HEK293 (cell line): ENCODE data around the gene C19orf25.

Experiments
- KLF1 ChIP-seq: fragments of 450-650 bp; formaldehyde crosslinking; IDR thresholded peaks from 2 replicates; pipeline ENCODE4 v1.5.1; 2016; ENCODE audit warnings: missing biosample characterization, missing genetic modification characterization
- MEIS1 ChIP-seq: sonication (generic); formaldehyde crosslinking; IDR thresholded peaks from 2 replicates; pipeline ENCODE4 v1.8.1; 2022; ENCODE audit warnings: missing genetic modification reagents, mild to moderate bottlenecking, borderline replicate concordance
- PRDM1 ChIP-seq: fragments of 450-650 bp; formaldehyde crosslinking; IDR thresholded peaks from 2 replicates; pipeline ENCODE4; 2016; ENCODE audit warnings: missing biosample characterization, missing genetic modification characterization
- TCF7L2 ChIP-seq: IDR thresholded peaks from 2 replicates; pipeline ENCODE4 v1.6.1; 2011; ENCODE audit warnings: low read depth, mild to moderate bottlenecking, inconsistent platforms, low read length, moderate library complexity, borderline replicate concordance
- ZBTB7A ChIP-seq: fragments of 450-650 bp; formaldehyde crosslinking; IDR thresholded peaks from 2 replicates; pipeline ENCODE4 v1.5.1; 2016; ENCODE audit warnings: low read depth, missing biosample characterization, missing genetic modification characterization
- ZFHX2 ChIP-seq: fragments of 450-650 bp; formaldehyde crosslinking; conservative IDR thresholded peaks from 2 replicates; pipeline ENCODE4 v1.5.1; 2016; ENCODE audit warnings: missing biosample characterization, missing genetic modification characterization
- ZNF140 ChIP-seq: fragments of 450-650 bp; formaldehyde crosslinking; IDR thresholded peaks from 2 replicates; pipeline ENCODE4 v1.5.1; 2016; ENCODE audit warnings: missing biosample characterization, missing genetic modification characterization
- ZNF148 ChIP-seq: fragments of 450-650 bp; formaldehyde crosslinking; IDR thresholded peaks from 2 replicates; pipeline ENCODE4 v1.5.0; 2017; ENCODE audit warnings: missing biosample characterization, missing genetic modification characterization, borderline replicate concordance
- ZNF16 ChIP-seq: fragments of 450-650 bp; formaldehyde crosslinking; IDR thresholded peaks from 2 replicates; pipeline ENCODE4 v1.5.1; 2016; ENCODE audit warnings: low read depth, missing biosample characterization, missing genetic modification characterization
- ZNF169 ChIP-seq: fragments of 450-650 bp; formaldehyde crosslinking; IDR thresholded peaks from 2 replicates; pipeline ENCODE4 v1.5.1; 2016; ENCODE audit warnings: missing biosample characterization, missing genetic modification characterization
- ZNF2 ChIP-seq: fragments of 450-650 bp; formaldehyde crosslinking; IDR thresholded peaks from 2 replicates; pipeline ENCODE4 v1.5.1; 2016; ENCODE audit warnings: missing biosample characterization, missing genetic modification characterization
- ZNF211 ChIP-seq: fragments of 450-650 bp; formaldehyde crosslinking; IDR thresholded peaks from 2 replicates; pipeline ENCODE4 v1.5.1; 2016; ENCODE audit warnings: low read depth, missing biosample characterization, missing genetic modification characterization
- ZNF24 ChIP-seq: fragments of 450-650 bp; formaldehyde crosslinking; IDR thresholded peaks from 2 replicates; pipeline ENCODE4 v1.5.1; 2016; ENCODE audit warnings: missing biosample characterization, missing genetic modification characterization
- ZNF37A ChIP-seq: fragments of 450-650 bp; IDR thresholded peaks from 2 replicates; pipeline ENCODE4 v1.5.1; 2018; ENCODE audit warnings: missing biosample characterization, missing genetic modification characterization
- ZNF48 ChIP-seq: fragments of 450-650 bp; formaldehyde crosslinking; IDR thresholded peaks from 2 replicates; pipeline ENCODE4 v1.5.1; 2016; ENCODE audit warnings: missing biosample characterization, missing genetic modification characterization
- ZNF585B ChIP-seq: fragments of 450-650 bp; formaldehyde crosslinking; IDR thresholded peaks from 2 replicates; pipeline ENCODE4 v1.5.1; 2016; ENCODE audit warnings: missing biosample characterization, missing genetic modification characterization
- ZNF664 ChIP-seq: fragments of 450-650 bp; formaldehyde crosslinking; IDR thresholded peaks from 2 replicates; pipeline ENCODE4 v1.5.1; 2016; ENCODE audit warnings: missing biosample characterization, missing genetic modification characterization
- ZNF837 ChIP-seq: fragments of 450-650 bp; formaldehyde crosslinking; IDR thresholded peaks from 2 replicates; pipeline ENCODE4 v1.5.1; 2016; ENCODE audit warnings: missing biosample characterization, missing genetic modification characterization
- TF ChIP-seq, protein P1 (sequence below): fragments of 450-650 bp; formaldehyde crosslinking; conservative IDR thresholded peaks from 2 replicates; pipeline ENCODE4 v1.5.1; 2016; ENCODE audit warnings: low read depth, missing biosample characterization, missing genetic modification characterization
- TF ChIP-seq, protein P2 (sequence below): fragments of 450-650 bp; formaldehyde crosslinking; IDR thresholded peaks from 2 replicates; pipeline ENCODE4 v1.5.1; 2016; ENCODE audit warnings: missing biosample characterization, missing genetic modification characterization

The C19orf25 gene

GRCh38 chr19:1513499-1514294, 34.7 kb upstream of the C19orf25 start (continued):
- TF ChIP-seq ZNF664 (tag by site-specific recombination) (peak; percentile 56; the same call in 1 of the 2 replicates), TCF7L2 (no peak), ZNF837 (tag by site-specific recombination) (no peak), ZNF2 (tag by site-specific recombination) (peak; percentile 35; the same call in 1 of the 2 replicates), ZNF169 (no peak), ZFHX2 (tag by site-specific recombination) (peak; percentile 76), ZNF37A (tag by site-specific recombination) (no peak), ZNF148 (tag by site-specific recombination) (no peak), ZNF585B (tag by site-specific recombination) (no peak), PRDM1 (tag by site-specific recombination) (no peak), ZBTB7A (tag by site-specific recombination) (0 out of 2 replicates have a peak, but pooled peaks have one; percentile 20), ZNF24 (tag by site-specific recombination) (no peak), ZNF48 (tag by site-specific recombination) (no peak), ZNF16 (tag by site-specific recombination) (no peak), ZNF140 (tag by site-specific recombination) (no peak), ZNF211 (tag by site-specific recombination) (no peak), MEIS1 (no peak), KLF1 (tag by site-specific recombination) (peak; percentile 85)
- TF ChIP-seq, protein P1, sequence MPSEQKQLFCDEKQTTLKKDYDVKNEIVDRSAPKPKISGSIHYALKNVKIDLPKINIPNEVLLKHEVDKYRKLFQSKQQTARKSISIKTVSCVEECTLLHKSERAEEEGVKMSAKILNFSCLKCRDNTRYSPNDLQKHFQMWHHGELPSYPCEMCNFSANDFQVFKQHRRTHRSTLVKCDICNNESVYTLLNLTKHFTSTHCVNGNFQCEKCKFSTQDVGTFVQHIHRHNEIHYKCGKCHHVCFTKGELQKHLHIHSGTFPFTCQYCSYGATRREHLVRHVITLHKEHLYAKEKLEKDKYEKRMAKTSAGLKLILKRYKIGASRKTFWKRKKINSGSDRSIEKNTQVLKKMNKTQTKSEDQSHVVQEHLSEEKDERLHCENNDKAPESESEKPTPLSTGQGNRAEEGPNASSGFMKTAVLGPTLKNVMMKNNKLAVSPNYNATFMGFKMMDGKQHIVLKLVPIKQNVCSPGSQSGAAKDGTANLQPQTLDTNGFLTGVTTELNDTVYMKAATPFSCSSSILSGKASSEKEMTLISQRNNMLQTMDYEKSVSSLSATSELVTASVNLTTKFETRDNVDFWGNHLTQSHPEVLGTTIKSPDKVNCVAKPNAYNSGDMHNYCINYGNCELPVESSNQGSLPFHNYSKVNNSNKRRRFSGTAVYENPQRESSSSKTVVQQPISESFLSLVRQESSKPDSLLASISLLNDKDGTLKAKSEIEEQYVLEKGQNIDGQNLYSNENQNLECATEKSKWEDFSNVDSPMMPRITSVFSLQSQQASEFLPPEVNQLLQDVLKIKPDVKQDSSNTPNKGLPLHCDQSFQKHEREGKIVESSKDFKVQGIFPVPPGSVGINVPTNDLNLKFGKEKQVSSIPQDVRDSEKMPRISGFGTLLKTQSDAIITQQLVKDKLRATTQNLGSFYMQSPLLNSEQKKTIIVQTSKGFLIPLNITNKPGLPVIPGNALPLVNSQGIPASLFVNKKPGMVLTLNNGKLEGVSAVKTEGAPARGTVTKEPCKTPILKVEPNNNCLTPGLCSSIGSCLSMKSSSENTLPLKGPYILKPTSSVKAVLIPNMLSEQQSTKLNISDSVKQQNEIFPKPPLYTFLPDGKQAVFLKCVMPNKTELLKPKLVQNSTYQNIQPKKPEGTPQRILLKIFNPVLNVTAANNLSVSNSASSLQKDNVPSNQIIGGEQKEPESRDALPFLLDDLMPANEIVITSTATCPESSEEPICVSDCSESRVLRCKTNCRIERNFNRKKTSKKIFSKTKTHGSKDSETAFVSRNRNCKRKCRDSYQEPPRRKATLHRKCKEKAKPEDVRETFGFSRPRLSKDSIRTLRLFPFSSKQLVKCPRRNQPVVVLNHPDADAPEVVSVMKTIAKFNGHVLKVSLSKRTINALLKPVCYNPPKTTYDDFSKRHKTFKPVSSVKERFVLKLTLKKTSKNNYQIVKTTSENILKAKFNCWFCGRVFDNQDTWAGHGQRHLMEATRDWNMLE (tag by site-specific recombination) = no peak
- TF ChIP-seq, protein P2, sequence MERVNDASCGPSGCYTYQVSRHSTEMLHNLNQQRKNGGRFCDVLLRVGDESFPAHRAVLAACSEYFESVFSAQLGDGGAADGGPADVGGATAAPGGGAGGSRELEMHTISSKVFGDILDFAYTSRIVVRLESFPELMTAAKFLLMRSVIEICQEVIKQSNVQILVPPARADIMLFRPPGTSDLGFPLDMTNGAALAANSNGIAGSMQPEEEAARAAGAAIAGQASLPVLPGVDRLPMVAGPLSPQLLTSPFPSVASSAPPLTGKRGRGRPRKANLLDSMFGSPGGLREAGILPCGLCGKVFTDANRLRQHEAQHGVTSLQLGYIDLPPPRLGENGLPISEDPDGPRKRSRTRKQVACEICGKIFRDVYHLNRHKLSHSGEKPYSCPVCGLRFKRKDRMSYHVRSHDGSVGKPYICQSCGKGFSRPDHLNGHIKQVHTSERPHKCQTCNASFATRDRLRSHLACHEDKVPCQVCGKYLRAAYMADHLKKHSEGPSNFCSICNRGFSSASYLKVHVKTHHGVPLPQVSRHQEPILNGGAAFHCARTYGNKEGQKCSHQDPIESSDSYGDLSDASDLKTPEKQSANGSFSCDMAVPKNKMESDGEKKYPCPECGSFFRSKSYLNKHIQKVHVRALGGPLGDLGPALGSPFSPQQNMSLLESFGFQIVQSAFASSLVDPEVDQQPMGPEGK = peak; percentile 50
